K562 (cell line): ENCODE data around the gene ARHGAP24. TPM values are rescaled to one million over a fixed set of nuclear protein-coding genes. Genes with fewer than 3 reads are reported as not detected.

Source experiments
- ATAC-seq: fragments of 200-7000 bp; cut with Tn5 transposase; 3 replicates; pipeline ENCODE4 v1.9.1; 2020; ENCODE audit warnings: moderate library complexity
- BruUV-seq: library from RNA; stranded (reverse); fragments of 400-500 nt; replicated peaks from 2 replicates; lab custom pipeline; 2021; lab: Mats Ljungman, UMichigan
- CTCF ChIA-PET: fragments of 300-600 bp; formaldehyde crosslinking; extraction: SDS; loops from one replicate; lab custom pipeline; 2021; ENCODE audit warnings: low intra/inter-chr PET ratio; lab: Yijun Ruan, JAX
- POLR2A ChIA-PET: fragments of 300-600, 350-650 bp; sonication (Branson Sonifier 250); formaldehyde crosslinking; extraction: SDS; loops from one replicate; lab custom pipeline; 2021; ENCODE audit warnings: antibody characterized with exemption, inconsistent platforms; lab: Yijun Ruan, JAX
- DNase-seq, 4 experiments: peaks; one replicate each; pipeline versions ENCODE4 v3.0.0 to v3.0.0-alpha.2; 2011 to 2018; ENCODE audit warnings: low spot score in 3 of 4, mixed read lengths in 3 of 4; ENCODE audit errors: extremely low read depth in 1 of 4
- FAIRE-seq: peaks from 2 replicates; lab custom pipeline; 2011; peaks lifted over from hg19 to GRCh38; lab: Jason Lieb, UNC
- H2AFZ ChIP-seq: 2 replicates; pipeline ENCODE4 v1.6.0; 2011; ENCODE audit warnings: low read depth, low read length, control low read depth, inconsistent platforms
- H3K27ac ChIP-seq: fragments of 200-600 bp; 3 replicates; pipeline ENCODE4 v1.8.0; 2011; ENCODE audit warnings: low read depth, mild to moderate bottlenecking, control low read depth, inconsistent platforms, low read length, moderate library complexity, mixed read lengths; ENCODE audit errors: extremely low read depth
- H3K27me3 ChIP-seq, 2 experiments: fragments of 300-600 bp in 1 of 2; 2 replicates in 1 of 2; 3 replicates in 1 of 2; pipeline versions ENCODE4 v1.6.0 to v1.8.0; 2011; ENCODE audit warnings: inconsistent platforms in 2 of 2, low read length in 2 of 2, mild to moderate bottlenecking in 1 of 2, mixed read lengths in 1 of 2, moderate library complexity in 1 of 2; ENCODE audit not compliant: control insufficient read depth in 2 of 2, insufficient read depth in 2 of 2
- H3K36me3 ChIP-seq: fragments of 300-600 bp; 3 replicates; pipeline ENCODE4 v1.8.0; 2011; ENCODE audit warnings: mild to moderate bottlenecking, low read length, inconsistent platforms; ENCODE audit not compliant: control insufficient read depth, insufficient read depth
- H3K4me1 ChIP-seq, 2 experiments: fragments of 200-600 bp in 1 of 2; replicated peaks in 1 of 2; 2 replicates in 1 of 2; 3 replicates in 1 of 2; pipeline versions ENCODE4 v1.5.1 to v1.8.0; 2011; ENCODE audit warnings: inconsistent platforms in 2 of 2, low read length in 2 of 2, mild to moderate bottlenecking in 1 of 2, mixed read lengths in 1 of 2, moderate library complexity in 1 of 2; ENCODE audit not compliant: control insufficient read depth in 2 of 2, insufficient read depth in 2 of 2
- H3K4me2 ChIP-seq: 2 replicates; pipeline ENCODE4 v1.6.1; 2011; ENCODE audit warnings: low read length, control low read depth, inconsistent platforms, mixed read lengths; ENCODE audit not compliant: insufficient read depth
- H3K4me3 ChIP-seq: fragments of 200-600 bp; sonication (generic), shearing (Covaris generic); 2 replicates; pipeline ENCODE4 v1.5.1; 2016; ENCODE audit warnings: control low read depth, inconsistent platforms
- H3K79me2 ChIP-seq: fragments of 200-600 bp; 3 replicates; pipeline ENCODE4 v1.8.0; 2011; ENCODE audit warnings: low read length, inconsistent platforms; ENCODE audit not compliant: control insufficient read depth, insufficient read depth
- H3K9ac ChIP-seq, 2 experiments: 2 replicates each; pipeline versions ENCODE4 v1.6.0 to v1.6.1; 2011; ENCODE audit warnings: low read depth in 2 of 2, low read length in 2 of 2, control low read depth in 1 of 2, inconsistent platforms in 1 of 2, mild to moderate bottlenecking in 1 of 2, mixed read lengths in 1 of 2; ENCODE audit not compliant: insufficient read depth in 1 of 2
- H3K9me1 ChIP-seq: one replicate; pipeline ENCODE4 v1.6.0; 2011; ENCODE audit warnings: inconsistent platforms, mild to moderate bottlenecking, low read length, moderate library complexity; ENCODE audit not compliant: control insufficient read depth, insufficient read depth
- H3K9me3 ChIP-seq: replicated peaks from 2 replicates; pipeline ENCODE4 v1.5.1; 2011; ENCODE audit warnings: low read depth, low read length, inconsistent platforms; ENCODE audit not compliant: control insufficient read depth, insufficient read depth
- H4K20me1 ChIP-seq: replicated peaks from 2 replicates; pipeline ENCODE4 v1.6.1; 2011; ENCODE audit warnings: low read length, inconsistent platforms, mixed read lengths; ENCODE audit not compliant: control insufficient read depth, insufficient read depth
- ARID1B ChIP-seq: fragments of 450-650 bp; IDR thresholded peaks from 2 replicates; pipeline ENCODE4 v1.6.1; 2016; ENCODE audit warnings: antibody characterized with exemption, mild to moderate bottlenecking, inconsistent platforms
- CAMTA2 ChIP-seq: fragments of 250-450 bp; sonication (Bioruptor Pico); conservative IDR thresholded peaks from 2 replicates; pipeline ENCODE4 v1.5.1; 2022
- CBFA2T3 ChIP-seq: fragments of 450-650 bp; IDR thresholded peaks from 2 replicates; pipeline ENCODE4 v1.6.1; 2017
- CCNT2 ChIP-seq: IDR thresholded peaks from 2 replicates; pipeline ENCODE4 v1.6.1; 2011; ENCODE audit warnings: borderline replicate concordance, low read depth, mild to moderate bottlenecking, moderate library complexity, mixed read lengths, low read length; ENCODE audit not compliant: insufficient read length; ENCODE audit errors: extremely low read depth
- GABPA ChIP-seq: fragments of 200-800 bp; sonication (Bioruptor generic); conservative IDR thresholded peaks from 2 replicates; pipeline ENCODE4 v1.6.1; 2016; ENCODE audit warnings: low read depth, missing genetic modification characterization, missing compliant biosample characterization
- MCM3 ChIP-seq: fragments of 450-650 bp; IDR thresholded peaks from 2 replicates; pipeline ENCODE4 v1.6.1; 2016
- MEIS2 ChIP-seq: fragments of 450-650 bp; IDR thresholded peaks from 2 replicates; pipeline ENCODE4 v1.6.1; 2014; ENCODE audit warnings: mild to moderate bottlenecking; ENCODE audit not compliant: partially characterized antibody
- NCOA6 ChIP-seq: fragments of 450-650 bp; IDR thresholded peaks from 2 replicates; pipeline ENCODE4 v1.6.1; 2017; ENCODE audit warnings: mild to moderate bottlenecking
- NCOR1 ChIP-seq: fragments of 450-650 bp; IDR thresholded peaks from 2 replicates; pipeline ENCODE4 v1.6.1; 2016; ENCODE audit warnings: mild to moderate bottlenecking, moderate library complexity
- NEUROD1 ChIP-seq: fragments of 150-350 bp; IDR thresholded peaks from 2 replicates; pipeline ENCODE4 v1.6.1; 2014; ENCODE audit warnings: borderline replicate concordance, low read length, low read depth; ENCODE audit not compliant: partially characterized antibody
- PPARD ChIP-seq: fragments of 250-450 bp; sonication (Bioruptor Pico); IDR thresholded peaks from 2 replicates; pipeline ENCODE4 v1.8.0; 2022; ENCODE audit warnings: inconsistent platforms, mild to moderate bottlenecking, moderate library complexity
- RAD51 ChIP-seq: fragments of 450-650 bp; IDR thresholded peaks from 2 replicates; pipeline ENCODE4 v1.7.1; 2016; ENCODE audit warnings: low read depth, mild to moderate bottlenecking, borderline replicate concordance
- TAL1 ChIP-seq: fragments of 450-650 bp; IDR thresholded peaks from 2 replicates; pipeline ENCODE4 v1.6.1; 2016; ENCODE audit warnings: mild to moderate bottlenecking
- TCF3 ChIP-seq: sonication (generic); formaldehyde crosslinking; IDR thresholded peaks from 2 replicates; pipeline ENCODE4 v1.4.0; 2020; ENCODE audit warnings: mild to moderate bottlenecking, missing genetic modification reagents
- TEAD4 ChIP-seq, 2 experiments: sonication (generic) in 1 of 2; formaldehyde crosslinking in 1 of 2; IDR thresholded peaks; 2 replicates each; pipeline versions ENCODE4 v1.6.1 to v1.8.0; 2012 to 2022; ENCODE audit warnings: borderline replicate concordance in 1 of 2, inconsistent platforms in 1 of 2, low read length in 1 of 2, mild to moderate bottlenecking in 1 of 2, missing genetic modification reagents in 1 of 2
- ZNF133 ChIP-seq: fragments of 250-450 bp; sonication (Bioruptor Pico); IDR thresholded peaks from 2 replicates; pipeline ENCODE4 v1.4.0; 2020; ENCODE audit warnings: mild to moderate bottlenecking
- ZNF436 ChIP-seq: fragments of 250-450, 450-650 bp; sonication (Bioruptor Pico); formaldehyde crosslinking; IDR thresholded peaks from 2 replicates; pipeline ENCODE4 v1.7.0; 2020; ENCODE audit warnings: mild to moderate bottlenecking
- in situ Hi-C: fragments of 300-500 bp; cut with MboI; formaldehyde crosslinking; loops from 4 replicates; pipeline ENCODE4 v1.15.0; 2018; ENCODE audit warnings: inconsistent platforms, mixed read lengths
- intact Hi-C: fragments of 100-400 bp; cut with micrococcal nuclease; formaldehyde crosslinking; loops from 2 replicates; pipeline ENCODE4 v1.14.2; 2022
- polyA plus RNA-seq, 8 experiments: library from polyadenylated mRNA; depleted of rRNA in 4 of 8; stranded (reverse) in 5 of 8; unstranded in 3 of 8; fragments of >200 nt; fragmentation: Nextera tagmentation in 2 of 8; fragmentation: Illumina TruSeq in 1 of 8; extraction: Ambion mirVana in 2 of 8; extraction: Trizol in 1 of 8; gene quantifications; 2 replicates each; pipeline versions ENCODE4 v1.2.1 to v1.2.3, GENCODE V29; 2011 to 2014; ENCODE audit warnings: inconsistent platforms in 1 of 8, missing spikeins in 1 of 8
- total RNA-seq, 7 experiments: library from RNA; depleted of rRNA in 6 of 7; stranded (reverse); fragments of >200 nt in 6 of 7; fragmentation: Illumina TruSeq in 2 of 7; extraction: Trizol in 2 of 7; gene quantifications; 2 replicates each; pipeline versions ENCODE4 v1.2.1 to v1.2.3, GENCODE V29; 2011 to 2021; ENCODE audit warnings: low replicate concordance in 1 of 7
- TF ChIP-seq, protein P1 (sequence below), 2 experiments: fragments of 450-650 bp; conservative IDR thresholded peaks; 2 replicates each; pipeline ENCODE4 v1.6.1; 2017; ENCODE audit warnings: mild to moderate bottlenecking in 2 of 2, moderate library complexity in 2 of 2

The ARHGAP24 gene
- total and polyA plus RNA-seq, 9 of the 15 experiments (the other 6 are each of a cell fraction or from before 2014, with no cell fraction given): 8.0 to 22.6 (median 14.0) TPM

- TF ChIP-seq MCM3 (no peak), GABPA (tag) (no peak), CAMTA2 (CRISPR knock-in tag) (no peak), ZNF133 (CRISPR knock-in tag) (no peak), NEUROD1 (no peak), MEIS2 (no peak), RAD51 (no peak), NCOA6 (no peak)
Measured at GRCh38 chr4:85953651-85954018, 478.7 kb downstream of the ARHGAP24 start (continued).

- Histone ChIP-seq H3K4me1 (peaks cover 3 to 10% of the 10 kb centered on the region in 2 experiments; a peak in 2 of 5 replicates), H3K9me3 (no peaks in the 10 kb centered on the region), H3K36me3 (no peaks in the 10 kb centered on the region), H3K4me3 (no peak overlapping the region), H3K27ac (peak overlapping the region; percentile 55; the same call in 2 of the 3 replicates), H3K27me3 (no peaks in the 10 kb centered on the region), H2AFZ (peak overlapping the region; percentile 61), H3K9me1 (no peaks in the 10 kb centered on the region), H3K9ac (no peak overlapping the region), H3K79me2 (no peaks in the 10 kb centered on the region), H4K20me1 (no peaks in the 10 kb centered on the region), H3K4me2 (peak overlapping the region; percentile 17; the same call in 1 of the 2 replicates)
- TF ChIP-seq ARID1B: peak; percentile 60
- TF ChIP-seq CCNT2: no peak
- 0 out of 2 replicates have a peak, but pooled peaks have one; percentile 10 for TF ChIP-seq TEAD4 (IDR thresholded peaks at IDR 0.05; ENCODE audit: low read length)
- TF ChIP-seq TEAD4 (CRISPR knock-in tag; IDR thresholded peaks at IDR 0.05; ENCODE audit: borderline replicate concordance): no peak
- TF ChIP-seq, protein P1, sequence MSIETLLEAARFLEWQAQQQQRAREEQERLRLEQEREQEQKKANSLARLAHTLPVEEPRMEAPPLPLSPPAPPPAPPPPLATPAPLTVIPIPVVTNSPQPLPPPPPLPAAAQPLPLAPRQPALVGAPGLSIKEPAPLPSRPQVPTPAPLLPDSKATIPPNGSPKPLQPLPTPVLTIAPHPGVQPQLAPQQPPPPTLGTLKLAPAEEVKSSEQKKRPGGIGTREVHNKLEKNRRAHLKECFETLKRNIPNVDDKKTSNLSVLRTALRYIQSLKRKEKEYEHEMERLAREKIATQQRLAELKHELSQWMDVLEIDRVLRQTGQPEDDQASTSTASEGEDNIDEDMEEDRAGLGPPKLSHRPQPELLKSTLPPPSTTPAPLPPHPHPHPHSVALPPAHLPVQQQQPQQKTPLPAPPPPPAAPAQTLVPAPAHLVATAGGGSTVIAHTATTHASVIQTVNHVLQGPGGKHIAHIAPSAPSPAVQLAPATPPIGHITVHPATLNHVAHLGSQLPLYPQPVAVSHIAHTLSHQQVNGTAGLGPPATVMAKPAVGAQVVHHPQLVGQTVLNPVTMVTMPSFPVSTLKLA (conservative IDR thresholded peaks at IDR 0.05): 0 out of 4 replicates have a peak, but pooled peaks of 1 of the 2 experiments have one; percentile 8
- peak; percentile 71 for TF ChIP-seq TCF3 (CRISPR knock-in tag)
- TF ChIP-seq CBFA2T3: peak; percentile 30; the same call in 1 of the 2 replicates
- TF ChIP-seq ZNF436 (CRISPR knock-in tag): no peak
- TF ChIP-seq TAL1: peak; percentile 42; the same call in 1 of the 2 replicates
- no peak for TF ChIP-seq PPARD (CRISPR knock-in tag)
- peak; percentile 18; the same call in 1 of the 2 replicates for TF ChIP-seq NCOR1
- no TSS peak for BruUV-seq
- DNase-seq: peak in 2 of 4 experiments; percentile 13 to 25
- in situ Hi-C loops: no loop called here
- CTCF ChIA-PET: no interaction called here
- intact Hi-C loops: no loop called here
- peak; percentile 72 for ATAC-seq
- POLR2A ChIA-PET: interaction anchor here (0.6 to 1.2 kb wide), 2 partner anchors 18 to 34 kb away, joined by 3 read pairs; no protein-coding TSS in a partner anchor
- peak; percentile 6 for FAIRE-seq
Measured at GRCh38 chr4:85955620-85956292, 480.8 kb downstream of the ARHGAP24 start.
